Testis (tissue), 2 donors: ENCODE results near the gene IFNGR1.

ENCODE experiments used
- POLR2A ChIP-seq: fragments of 450-650 bp; IDR thresholded peaks from one replicate; pipeline ENCODE4 v1.6.1; 2017; ENCODE audit warnings: antibody characterized with exemption, mild to moderate bottlenecking, moderate library complexity
- TF ChIP-seq, protein P1 (sequence below), 3 experiments: fragments of 450-650 bp in 2 of 3; fragments of 200-600 bp in 1 of 3; sonication (generic) in 1 of 3; IDR thresholded peaks; one replicate each; pipeline ENCODE4 v1.5.1; 2016 to 2019; ENCODE audit warnings: antibody characterized with exemption in 3 of 3, mild to moderate bottlenecking in 2 of 3, moderate library complexity in 1 of 3

DNA sequence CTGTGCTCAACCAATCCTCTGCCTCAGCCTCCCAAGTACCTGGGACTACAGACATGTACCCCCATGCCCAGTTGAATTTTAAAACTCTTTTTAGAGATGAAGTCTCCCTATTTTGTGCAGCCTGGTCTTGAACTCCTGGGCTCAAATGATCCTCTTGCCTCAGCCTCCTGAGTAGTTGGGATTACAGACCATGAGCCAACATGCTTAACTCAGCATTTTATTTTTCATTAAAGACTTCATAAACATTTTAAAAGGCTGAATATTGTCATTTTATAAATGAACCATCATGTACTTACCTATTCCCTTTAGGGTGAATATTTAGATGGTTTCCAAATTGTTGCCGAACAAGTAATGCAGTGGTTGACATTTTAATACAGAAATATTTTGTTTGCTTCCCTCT, 16.5 kb upstream of the IFNGR1 start:
- TF ChIP-seq, protein P1, sequence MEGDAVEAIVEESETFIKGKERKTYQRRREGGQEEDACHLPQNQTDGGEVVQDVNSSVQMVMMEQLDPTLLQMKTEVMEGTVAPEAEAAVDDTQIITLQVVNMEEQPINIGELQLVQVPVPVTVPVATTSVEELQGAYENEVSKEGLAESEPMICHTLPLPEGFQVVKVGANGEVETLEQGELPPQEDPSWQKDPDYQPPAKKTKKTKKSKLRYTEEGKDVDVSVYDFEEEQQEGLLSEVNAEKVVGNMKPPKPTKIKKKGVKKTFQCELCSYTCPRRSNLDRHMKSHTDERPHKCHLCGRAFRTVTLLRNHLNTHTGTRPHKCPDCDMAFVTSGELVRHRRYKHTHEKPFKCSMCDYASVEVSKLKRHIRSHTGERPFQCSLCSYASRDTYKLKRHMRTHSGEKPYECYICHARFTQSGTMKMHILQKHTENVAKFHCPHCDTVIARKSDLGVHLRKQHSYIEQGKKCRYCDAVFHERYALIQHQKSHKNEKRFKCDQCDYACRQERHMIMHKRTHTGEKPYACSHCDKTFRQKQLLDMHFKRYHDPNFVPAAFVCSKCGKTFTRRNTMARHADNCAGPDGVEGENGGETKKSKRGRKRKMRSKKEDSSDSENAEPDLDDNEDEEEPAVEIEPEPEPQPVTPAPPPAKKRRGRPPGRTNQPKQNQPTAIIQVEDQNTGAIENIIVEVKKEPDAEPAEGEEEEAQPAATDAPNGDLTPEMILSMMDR (IDR thresholded peaks at IDR 0.05), result no peak
- no peak for TF ChIP-seq POLR2A
